ENCODE measurements around the gene DSTN.

DNA sequence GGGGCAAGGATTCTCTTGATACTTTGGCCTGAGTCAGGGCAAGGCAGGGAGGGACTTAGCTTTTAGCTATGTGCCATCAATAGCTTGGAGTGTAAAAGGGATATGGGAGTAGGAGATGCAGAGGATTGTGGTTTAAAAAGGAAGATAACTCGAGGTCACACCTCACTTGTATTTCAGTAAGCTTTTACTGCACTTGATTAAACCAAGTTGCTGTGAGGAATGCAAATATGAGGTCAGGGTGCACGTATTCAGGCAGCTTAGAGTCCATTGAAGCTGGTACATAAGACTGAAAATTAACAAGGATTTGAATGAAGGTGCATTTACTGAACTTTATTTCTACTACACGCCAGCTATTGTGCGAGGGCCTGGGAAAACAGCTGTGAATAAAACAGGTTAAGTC is 32.1 kb downstream of the DSTN start:
- TF ChIP-seq POLR2A (IDR thresholded peaks at IDR 0.05) (no peak), CTCF (IDR thresholded peaks at IDR 0.05) (no peak)
